HS-27A (cell line): ENCODE results near the gene HBEGF.
"Not testable (repeated sequence)": the region's sequence is repeated elsewhere in the genome, so short reads cannot be mapped to it uniquely, and the experiment has no call there.

Source experiments
- DNase-seq: peaks from one replicate; pipeline ENCODE4 v3.0.0-alpha.2; 2012; ENCODE audit warnings: low read depth, missing footprints

The HBEGF gene

DNA sequence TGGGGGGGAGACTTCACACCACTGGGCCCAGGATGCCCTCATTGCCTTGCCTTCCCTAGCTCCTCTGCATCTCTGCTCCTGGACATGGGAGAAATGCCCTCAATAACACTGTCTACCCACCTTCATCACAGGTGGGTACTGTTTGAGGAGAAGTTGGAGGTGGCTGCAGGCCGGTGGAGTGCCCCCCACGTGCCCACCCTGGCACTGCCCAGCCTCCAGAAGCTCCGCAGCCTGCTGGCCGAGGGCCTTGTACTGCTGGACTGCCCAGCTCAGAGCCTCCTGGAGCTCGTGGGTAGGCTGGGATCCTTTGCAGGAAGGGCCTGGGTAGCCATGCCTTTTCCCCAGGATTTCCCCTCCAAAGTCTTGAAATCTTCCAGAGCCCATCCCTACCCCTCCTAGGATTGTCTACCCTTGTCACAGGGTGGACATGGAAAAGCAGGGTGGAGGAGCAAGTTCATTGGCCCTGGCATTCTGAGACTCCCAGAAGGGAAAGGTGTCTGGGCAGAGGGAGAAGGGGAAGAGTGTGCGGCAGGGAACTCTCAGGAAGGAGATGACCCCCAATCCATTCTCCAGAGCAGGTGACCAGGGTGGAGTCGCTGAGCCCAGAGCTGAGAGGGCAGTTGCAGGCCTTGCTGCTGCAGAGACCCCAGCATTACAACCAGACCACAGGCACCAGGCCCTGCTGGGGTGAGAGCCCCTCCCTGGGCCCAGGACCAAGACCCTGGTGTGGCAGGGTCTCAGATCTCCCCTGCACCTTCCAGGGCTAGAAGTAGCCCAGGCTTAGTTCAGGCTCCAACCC, 14.5 kb upstream of the HBEGF start:
- no peak for DNase-seq

DNA sequence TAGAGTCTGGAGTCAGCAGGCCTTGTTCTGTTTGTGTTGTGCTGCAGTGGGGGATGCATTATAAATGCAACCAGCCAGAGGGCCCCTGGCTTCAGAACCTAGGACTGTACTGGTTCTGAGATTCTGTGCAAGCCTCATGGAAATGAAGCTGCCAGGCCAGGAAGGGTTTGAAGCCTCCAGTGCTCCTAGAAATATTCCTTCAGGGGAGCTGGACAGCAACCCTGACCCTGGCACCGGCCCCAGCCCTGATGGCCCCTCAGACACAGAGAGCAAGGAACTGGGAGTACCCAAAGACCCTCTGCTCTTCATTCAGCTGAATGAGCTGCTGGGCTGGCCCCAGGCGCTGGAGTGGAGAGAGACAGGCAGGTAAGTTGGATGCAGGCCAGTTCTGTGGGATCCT, 13.7 kb upstream of the HBEGF start, which contains the start of gene SLC4A9:
Gene SLC4A9 (plus strand): TSS at position 94 of the 400 bp plus-strand sequence. CDS start 43 bp downstream, at position 137.
- no peak for DNase-seq

DNA sequence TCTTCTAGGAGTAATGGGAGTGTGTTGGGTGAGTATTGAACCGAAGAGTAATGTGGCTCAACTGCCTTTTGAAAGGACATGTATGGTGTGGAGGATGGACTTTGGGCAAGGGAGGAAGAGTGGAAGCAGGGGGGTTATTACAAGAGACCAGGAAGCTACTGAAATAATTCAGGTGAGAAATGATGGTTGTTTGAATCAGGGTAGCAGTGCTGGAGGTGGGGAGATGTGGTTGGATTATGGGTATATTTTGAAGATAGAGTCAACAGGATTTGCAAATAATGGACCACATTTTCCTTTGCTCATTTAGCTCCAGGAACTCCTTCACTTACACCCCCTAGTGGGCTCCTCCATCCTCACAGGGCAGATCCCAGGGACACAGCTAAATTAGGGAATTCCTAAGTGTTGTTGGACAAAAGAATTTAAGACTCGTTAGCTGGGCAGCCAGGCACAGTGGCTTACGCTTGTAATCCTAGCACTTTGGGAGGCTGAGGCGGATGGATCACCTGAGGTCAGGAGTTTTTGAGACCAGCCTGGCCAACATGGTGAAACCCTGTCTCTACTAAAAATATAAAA, 12.4 kb upstream of the HBEGF start:
- no peak for DNase-seq

DNA sequence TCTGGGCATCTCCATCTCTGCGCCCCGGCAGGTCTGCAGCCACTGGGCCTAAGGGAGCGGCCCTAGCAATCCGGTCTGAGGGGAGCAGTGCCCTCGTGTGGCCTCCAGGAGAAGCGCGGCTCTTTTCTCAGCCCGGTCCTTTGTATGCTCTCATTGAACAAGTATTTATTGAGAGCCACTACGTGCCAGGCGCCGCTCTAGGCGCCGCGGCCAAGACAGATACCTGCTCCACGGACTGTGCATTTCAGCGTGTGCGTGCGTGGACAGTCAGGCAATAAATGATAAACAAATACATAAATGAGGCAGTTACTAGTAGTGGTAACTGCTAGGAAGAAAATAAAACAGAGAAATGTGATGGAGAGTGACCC, 11.3 kb upstream of the HBEGF start:
- no peak for DNase-seq

DNA sequence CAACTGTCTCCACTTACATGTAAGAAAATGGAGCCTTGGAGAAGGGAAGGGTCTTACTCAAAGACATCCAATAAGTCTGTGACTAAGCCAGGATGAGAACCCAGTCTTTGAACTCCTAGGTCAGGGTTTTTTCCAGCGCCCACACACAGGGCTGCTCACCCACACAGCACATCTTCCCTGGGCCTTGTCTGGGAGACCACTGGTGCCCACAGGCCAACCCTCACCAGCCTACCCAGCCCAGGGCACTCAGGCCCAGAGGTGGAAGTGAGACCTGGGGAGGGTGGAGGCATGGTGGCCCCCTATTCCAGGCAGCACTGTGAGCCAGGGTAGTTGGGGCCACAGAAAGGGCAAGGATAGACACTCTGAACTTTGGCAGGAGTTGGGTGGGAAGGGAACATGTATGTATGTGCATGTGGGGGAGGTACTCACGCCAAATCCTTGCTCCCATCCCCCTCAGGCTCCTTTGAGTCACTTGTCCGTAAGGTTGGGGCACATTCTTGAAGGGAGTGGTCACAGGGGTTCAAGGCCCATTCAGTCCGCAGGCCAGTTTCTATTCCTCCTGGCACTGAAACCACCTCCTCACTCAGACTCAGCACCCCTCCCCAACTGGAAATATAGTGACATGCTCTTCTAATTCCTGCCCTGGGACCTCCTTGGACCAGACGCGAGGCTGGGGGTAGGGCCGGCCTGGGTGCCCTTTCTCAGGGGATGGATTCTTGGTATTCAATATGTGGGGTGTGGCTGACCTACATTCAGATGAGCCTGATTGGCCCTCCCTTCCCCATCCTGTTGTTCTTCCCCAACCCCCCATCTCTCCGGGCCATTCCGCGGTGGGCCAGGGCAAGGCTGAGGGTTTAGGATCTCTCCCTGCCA, 10.7 kb upstream of the HBEGF start:
- DNase-seq = no peak

DNA sequence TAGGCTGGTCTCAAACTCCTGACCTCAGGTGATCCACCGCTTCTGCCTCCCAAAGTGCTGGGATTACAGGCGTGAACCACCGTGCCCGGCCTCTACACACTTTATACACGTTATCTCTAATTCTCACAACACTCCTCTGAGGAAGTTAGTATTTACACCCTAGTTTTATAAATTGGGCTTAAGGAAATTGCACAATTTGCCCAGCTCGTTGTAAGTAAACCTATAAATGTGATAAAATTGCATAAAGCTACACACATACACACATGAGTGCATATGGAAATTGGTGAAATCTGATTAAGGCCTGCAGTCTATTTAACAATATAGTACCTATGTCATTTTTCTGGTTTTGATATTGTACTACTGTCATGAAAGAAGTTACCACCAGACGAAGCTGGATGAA, 9.1 kb upstream of the HBEGF start:
- DNase-seq = no peak

DNA sequence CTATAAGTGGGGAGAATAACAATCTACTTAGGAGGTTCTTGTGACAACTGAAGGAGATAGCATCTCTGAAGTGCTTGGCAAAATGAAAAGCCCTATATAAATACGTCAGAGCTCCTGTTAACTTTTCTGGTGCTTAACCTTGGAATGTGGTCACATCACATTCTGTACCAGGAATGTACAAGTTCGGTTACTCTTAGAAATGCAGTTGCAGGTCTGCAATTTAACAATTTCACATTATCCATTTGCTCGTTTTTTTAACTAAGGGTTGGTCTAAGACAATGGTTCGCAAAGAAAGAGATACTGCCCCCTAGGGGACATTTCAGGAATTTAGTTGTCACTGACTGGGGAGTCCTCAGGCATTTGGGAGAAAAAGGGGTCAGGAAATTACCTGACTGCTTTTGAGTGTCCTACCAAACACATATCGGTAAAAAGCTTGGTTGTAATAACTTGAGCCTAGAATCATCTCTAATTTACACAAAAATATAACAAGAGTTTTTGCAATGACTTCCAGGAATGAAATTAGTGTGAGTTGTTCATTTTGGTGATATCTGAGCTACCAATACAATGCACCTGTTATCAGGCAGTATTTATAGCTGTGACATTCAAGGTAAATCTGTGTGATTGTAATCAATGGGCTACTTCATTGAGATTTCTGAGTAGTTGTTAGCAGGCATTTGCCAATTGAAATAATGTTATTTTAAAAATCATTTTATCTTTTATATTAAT, 5.4 kb upstream of the HBEGF start:
- no peak for DNase-seq

DNA sequence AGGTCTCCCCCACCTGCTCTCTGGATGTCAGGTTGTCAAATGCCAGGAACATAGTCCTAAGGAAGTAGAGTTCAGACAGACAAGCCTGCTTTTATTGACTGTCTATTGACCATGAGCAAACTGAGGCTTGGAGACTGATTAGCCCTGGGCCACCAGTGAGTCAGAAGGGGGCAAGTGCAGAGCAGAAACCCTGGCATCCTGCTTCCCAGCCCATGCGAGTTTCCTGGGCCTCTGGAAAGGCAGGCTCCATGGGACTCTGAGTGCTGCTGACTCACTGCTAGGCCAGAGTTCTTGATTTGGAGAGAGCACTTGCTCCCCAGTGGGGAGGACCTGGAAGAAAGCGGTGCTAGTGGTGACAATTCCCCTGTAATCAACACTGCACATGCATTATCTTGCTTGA, 2.8 kb upstream of the HBEGF start:
- no peak for DNase-seq

GRCh38 chr5:140348104-140348503, 1.7 kb upstream of the HBEGF start:
- DNase-seq = no peak

DNA sequence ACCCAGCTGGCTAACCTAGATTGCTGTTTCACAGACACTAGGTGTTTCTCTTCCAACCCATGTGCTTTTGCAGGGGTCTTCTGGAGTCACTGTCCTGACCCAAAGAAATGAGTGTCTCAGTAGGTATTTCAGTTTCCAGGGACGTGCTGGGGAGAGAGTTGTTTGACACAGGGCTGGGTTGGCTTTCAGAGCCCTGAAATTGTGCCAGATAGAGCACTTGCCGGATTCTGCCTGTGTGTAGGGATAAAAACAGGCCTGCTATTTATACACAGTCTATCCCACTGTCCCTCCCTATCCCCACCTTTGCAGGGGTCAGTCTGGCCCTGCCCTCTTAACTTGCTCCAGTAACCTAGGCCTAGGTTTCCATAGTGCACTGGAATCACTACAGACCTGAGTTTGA, 957 bp upstream of the HBEGF start:
- no peak for DNase-seq

- DNase-seq = no peak
Measured at GRCh38 chr5:140345919-140346347, 470 bp downstream of the HBEGF start.

- DNase-seq = no peak
Measured at GRCh38 chr5:140344683-140345423, 1.6 kb downstream of the HBEGF start.

DNA sequence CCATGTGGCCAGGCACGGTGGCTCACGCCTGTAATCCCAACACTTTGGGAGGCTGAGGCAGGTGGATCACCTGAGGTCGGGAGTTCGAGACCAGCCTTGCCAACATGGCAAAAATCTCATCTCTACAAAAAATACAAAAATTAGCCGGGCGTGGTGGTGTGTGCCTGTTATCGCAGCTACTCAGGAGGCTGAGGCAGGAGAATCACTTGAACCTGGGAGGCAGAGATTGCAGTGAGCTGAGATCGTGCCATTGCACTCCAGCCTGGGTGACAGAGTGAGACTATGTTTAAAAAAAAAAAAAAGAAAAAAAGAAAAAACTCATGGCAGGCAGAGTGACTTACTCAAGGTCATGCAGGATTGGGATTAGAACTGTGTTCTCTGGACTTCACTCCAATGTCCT, 2.6 kb downstream of the HBEGF start:
- not testable (repeated sequence) for DNase-seq

DNA sequence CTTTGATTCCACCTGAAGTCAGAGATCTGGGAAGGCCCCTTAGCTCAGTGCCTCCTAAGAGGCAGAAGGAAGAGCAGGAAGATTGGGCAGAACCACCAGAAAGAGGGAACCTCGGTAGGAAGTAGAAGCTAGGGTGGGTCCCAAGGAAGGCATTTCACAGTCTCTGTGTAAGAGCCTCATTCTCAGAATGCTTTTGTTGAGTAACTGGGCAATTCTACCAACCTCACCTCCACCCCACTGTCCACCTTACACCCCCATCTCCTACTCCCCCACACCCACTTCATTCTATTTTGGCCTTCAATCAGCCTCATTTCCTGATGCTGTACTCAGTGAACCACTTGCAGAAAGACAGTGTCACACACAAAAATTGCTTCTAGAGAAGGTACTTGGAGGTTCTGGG, 3.5 kb downstream of the HBEGF start:
- no peak for DNase-seq

- DNase-seq = no peak
Measured at GRCh38 chr5:140342287-140342686, 4.1 kb downstream of the HBEGF start.

DNA sequence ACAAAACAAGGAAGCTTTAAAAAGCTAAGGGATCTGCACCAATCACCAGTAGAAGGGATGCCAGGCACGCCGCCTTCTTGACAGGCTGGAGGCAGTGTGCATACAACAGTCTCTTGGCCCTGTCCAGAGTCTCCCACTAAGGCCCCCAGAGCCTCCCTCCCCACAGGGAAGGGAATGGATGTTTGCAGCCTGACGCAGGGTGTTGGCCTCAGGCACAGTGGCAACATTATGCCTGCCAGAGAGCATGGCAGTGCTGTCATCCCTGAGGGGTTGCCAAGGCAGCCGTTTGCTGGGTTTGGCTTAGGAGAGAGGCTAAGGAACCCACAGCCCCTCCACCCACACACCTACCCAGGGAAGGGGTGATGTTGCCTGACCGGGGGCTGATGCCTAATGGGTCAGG, 4.8 kb downstream of the HBEGF start:
- no peak for DNase-seq

DNA sequence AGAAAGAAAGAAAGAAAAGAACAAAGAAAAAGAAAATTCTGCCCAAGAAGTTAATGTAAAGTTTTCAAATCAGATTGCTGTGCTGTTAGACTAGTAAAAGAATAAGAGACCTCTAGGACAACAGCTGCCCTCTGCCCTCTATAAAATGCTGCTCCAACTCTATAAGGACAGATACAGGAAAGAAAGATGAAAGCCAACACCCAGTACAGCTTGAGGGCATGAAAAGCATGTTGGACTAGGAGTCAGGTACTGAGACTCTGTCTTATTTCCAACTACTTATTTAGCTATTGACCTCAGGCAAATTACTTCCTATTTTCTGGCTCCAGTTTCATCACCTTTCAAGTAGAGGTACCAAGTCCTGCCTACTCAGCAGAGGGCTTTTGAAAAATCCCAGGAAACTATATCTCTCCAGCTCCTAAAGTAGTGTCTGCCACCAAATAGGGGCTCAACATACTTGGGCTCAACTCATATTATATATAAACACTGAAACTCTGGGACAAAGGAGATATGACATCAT, 5.7 kb downstream of the HBEGF start:
- no peak for DNase-seq

GRCh38 chr5:140339636-140340035, 6.8 kb downstream of the HBEGF start:
- DNase-seq = no peak

GRCh38 chr5:140338908-140339307, 7.5 kb downstream of the HBEGF start:
- DNase-seq = no peak

DNA sequence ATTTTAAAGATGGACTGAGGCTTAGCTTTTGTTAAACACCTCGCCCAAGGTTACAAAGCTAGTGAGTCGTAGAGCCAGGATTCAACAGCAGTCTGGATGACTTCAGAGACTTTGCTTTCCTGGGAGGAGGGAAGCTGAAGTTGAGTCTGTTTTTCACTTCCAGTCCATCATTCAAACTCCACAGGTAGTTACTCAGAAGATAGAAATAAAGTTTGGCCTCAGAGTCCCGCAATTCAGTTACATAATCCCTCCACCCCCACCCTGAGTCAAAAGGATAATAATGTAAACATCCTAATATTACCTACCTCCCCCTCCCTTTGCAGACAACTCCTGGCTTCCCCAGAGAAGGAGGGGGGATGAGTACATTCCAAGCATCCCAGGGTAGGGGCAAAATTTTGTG, 8.1 kb downstream of the HBEGF start:
- DNase-seq = no peak

- no peak for DNase-seq
Measured at GRCh38 chr5:140337880-140338279, 8.5 kb downstream of the HBEGF start.
